Colon (tissue), 2 donors: Measurements from ENCODE around the gene TMEM30B.
"Not testable (repeated sequence)": the region's sequence is repeated elsewhere in the genome, so short reads cannot be mapped to it uniquely, and the experiment has no call there.

Experiments used
- FAIRE-seq: peaks from 2 replicates; lab custom pipeline; 2012; peaks lifted over from hg19 to GRCh38; lab: Jason Lieb, UNC
- donor health status: control.
- donor health status: control.

Gene TMEM30B

DNA sequence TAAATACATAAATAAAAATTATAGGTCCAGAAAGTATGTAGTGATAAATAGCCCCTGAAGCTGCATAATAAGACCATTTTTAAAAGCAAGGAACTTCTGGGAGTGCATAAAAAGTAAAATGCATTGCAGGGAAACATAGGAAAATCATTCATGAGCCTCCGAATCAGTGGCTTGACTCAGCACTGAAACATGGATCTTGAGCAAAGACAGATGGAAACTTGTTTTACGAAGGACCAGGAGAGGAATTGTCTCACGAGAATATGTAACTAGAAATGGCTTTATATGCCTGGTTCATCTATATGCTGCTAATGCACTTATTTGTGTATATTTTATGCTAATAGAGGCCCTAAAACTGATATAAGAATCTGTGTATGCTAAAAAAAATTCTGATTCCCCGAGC is 14.7 kb downstream of the TMEM30B start:
- no peak for FAIRE-seq

- no peak for FAIRE-seq
These were observed 16.5 kb downstream of the TMEM30B start for GRCh38 chr14:61264651-61265050.

DNA sequence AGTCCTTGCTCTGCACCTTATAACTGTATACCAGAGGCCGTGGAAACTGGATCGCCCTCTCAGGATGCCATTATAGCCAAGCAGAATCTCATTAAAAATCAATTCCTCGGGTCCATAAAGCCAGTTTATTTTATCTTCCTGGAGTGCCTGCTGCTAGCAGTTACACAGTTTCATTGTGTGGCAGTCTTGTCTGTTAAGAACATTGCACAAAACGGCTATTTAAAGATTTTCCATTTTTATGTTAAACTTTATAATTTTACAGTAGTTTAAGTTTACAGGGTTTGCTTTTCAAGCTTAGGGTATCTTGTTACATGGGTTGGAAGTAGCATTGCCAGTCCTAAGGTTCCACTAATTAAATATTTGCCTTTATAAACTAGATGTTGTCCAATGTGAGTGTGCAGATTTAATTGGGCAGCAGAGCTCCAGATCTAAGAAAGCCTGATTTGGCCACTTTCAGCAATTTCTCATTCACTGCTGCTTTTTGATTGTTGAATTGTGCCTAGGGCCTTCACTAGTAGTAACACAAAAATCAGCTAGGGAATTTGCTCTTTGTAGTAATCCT is 17.0 kb downstream of the TMEM30B start:
- no peak for FAIRE-seq

- FAIRE-seq = no peak
These were observed 19.1 kb downstream of the TMEM30B start for GRCh38 chr14:61262082-61262481.

DNA sequence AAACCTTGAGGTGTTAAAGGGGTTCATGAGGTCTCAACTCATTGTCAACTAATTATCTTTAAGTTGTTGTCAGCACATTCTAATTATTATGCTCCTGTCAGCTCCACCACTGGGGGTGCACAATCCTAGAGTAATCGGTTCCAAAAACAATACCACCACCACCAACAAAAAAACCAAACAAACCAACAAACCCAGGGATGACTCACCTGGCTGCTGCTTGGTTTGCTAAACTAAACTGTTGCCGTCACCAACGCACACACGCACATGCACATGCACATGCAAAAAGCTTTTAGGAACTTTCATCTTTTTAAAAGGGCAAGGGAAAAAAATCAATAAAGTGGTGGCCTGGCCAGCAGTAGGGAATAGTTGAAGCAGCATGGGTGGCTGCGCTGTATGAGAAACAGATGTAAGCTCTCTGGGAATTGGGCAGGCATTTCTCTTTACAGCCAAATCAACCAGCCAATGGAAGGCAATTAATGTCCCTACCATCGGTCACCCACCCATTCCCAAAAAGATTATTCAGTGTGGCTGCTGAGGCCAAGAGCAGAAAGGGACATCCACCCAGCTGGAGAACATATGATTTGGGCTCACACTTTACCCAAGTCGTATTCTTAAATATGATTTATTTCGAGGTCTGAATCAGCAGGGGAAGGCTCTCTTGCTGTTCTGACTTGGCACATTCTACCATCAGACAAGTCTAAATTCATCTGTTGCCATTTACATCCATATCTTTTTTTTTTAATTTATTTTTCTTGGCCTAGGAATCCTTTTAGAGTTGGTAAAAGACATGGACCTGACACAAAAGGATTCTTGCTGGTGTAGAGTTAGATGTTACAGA is 20.0 kb downstream of the TMEM30B start:
- no peak for FAIRE-seq

- FAIRE-seq = no peak
These were observed 22.2 kb downstream of the TMEM30B start for GRCh38 chr14:61258985-61259384.

- FAIRE-seq = no peak
These were observed 23.6 kb downstream of the TMEM30B start for GRCh38 chr14:61257469-61258057.

DNA sequence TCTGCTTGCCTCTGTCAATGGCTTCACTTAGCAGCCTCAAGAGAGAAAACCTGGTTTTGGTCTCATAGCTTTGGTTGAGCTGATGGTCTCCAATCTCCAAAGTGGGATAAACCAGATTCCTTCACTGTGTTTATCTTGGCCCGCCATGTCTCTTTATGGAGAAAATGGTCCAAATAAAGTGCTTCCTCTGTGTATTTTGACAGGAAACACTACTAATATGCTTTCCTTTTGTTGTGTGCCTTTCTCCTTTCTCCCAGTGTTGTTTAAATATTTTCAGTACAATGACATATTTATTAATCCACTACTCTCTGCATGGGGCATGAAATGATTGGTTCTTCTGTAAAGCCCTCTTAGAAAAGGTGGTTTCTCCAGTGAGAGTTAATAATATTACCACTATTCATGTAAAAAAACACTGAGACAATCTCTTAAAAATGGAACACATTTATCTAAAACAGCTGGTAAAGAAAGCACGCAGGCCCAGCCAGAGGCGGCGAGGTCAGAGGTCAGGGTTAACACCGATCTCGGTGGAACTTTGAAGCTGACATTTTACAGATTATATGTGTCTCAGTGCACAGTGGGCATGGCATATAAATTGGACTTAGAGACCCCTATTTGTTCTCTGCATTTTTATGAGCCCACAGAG is 24.2 kb downstream of the TMEM30B start:
- FAIRE-seq = no peak

DNA sequence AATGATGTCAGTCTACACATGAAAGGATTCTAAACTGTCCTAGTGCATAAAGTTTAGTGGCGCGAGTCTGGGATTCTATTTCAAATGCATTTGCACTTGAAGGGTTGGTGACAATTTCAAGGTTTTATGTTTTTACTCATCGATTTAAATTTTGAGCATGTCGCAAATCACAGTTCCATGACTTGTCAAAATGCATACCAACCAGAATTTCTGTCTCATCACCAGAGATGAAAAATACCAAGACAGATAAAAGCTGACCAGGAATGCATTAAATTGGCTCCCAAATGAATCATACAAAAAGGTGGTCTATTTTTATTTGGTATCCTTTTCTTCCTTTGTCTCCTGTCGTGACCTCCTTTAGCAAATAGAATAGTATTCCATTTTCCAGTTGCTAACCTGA is 25.2 kb downstream of the TMEM30B start:
- FAIRE-seq = no peak

DNA sequence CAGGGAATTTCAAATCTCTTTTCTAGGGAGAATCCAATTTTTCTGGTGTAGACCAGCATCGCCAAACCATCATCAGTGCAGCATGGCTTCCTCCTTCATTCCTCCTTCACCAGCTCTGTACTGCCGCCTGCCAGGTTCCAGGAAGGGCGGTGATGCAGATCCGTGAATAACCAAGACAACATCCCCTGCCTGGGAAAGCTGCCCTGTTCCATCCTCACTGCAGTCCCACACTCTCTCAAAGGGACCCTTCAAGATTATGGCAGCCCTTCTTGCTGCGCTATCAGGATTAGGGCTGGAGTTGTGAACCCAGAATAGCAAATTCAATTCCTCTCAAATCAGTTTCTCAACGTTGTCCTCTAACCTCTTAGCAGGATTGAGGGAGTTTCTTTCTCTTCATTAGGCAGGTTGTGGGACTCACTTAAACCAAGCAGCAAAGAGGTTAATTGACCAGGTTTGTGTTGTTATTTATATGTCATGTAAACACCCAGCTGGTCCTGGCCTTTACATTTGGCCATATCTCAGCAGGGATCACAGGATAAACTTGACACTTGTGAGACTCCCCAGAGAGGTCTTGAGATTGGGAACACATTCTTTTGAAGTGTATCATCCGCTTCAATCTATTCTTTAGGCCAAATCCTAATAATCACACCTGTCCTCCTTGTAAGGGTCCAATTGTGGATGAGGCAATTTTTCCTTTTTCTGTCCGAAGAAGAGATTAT is 26.2 kb downstream of the TMEM30B start:
- no peak for FAIRE-seq

DNA sequence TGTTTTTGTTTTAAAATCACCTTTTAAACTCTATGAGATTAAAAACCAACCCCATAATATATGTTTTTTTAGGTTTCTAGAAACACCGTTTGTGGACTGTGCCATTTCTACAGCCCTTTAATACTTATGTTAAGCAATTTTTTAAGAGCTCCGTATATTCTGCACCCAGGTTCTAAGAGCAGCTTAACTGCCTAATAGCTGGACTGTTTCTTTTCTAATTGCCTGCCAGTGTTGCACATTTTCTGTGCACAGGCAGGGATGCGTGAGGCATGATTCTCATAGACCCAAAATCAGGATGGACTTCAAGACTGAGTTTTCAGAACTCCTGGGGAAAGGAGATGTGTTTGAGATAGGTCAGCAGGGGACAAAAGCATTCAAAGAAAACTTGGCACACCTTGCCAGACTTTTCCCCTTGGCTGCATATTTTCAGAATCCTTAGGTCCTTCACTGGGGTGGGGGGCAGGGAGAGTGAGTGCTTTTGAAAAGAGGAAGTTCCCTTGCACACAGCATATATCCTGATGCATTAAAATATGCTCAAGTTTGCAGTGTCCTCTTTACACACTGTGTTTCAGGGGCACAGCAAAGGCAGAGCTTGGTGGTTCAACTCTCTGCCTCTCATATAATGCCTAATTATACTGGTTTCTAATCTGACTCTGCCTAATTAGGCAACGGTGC is 27.9 kb downstream of the TMEM30B start:
- FAIRE-seq = no peak

DNA sequence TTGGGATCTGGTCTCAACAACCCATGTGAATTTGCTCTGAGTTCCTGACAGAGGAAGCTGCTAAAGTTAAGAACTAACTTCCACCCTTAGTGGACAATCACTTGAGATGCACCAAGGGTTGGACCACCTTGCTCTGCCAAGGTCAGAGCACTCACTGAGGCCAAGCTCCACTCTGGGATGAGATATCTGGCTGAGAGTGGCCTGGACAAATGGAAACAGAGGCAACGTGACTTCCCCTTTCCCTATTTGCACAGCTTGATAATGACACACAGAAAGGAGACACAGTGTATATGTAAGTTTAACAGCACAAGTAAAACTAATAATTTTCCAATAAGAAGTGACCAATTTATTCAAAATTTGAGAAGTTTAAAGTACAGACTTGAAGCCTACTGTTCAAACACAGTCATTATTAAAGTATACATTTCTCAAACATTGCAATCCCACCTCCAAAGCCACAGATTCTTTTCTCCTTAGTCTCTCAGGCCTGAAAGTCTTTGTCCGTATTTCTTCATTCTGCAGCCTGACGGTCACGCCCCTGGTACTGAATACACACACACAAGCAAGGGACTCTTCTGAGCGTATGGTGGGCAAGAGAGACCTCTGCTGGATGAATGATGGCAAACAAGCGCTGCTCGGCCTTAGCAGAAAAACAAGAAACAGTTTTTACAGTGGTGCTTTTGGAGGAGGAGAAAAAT is 28.6 kb downstream of the TMEM30B start:
- no peak for FAIRE-seq

DNA sequence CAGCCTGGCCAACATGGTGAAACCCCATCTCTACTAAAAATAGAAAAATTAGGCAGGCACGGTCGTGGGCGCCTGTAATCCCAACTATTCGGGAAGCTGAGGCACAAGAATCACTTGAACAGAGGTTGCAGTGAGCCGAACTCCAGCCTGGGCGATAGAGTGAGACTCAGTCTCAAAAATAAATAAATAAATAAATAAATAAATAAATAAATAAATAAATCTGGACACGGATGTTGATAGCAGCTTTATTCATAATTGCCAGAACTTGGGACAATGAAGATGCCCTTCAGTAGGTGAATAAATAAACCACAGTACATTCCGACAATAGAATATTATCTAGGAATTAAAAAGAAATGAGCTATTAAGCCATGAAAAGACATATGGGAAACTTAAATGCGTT is 31.1 kb downstream of the TMEM30B start:
- FAIRE-seq = no peak

DNA sequence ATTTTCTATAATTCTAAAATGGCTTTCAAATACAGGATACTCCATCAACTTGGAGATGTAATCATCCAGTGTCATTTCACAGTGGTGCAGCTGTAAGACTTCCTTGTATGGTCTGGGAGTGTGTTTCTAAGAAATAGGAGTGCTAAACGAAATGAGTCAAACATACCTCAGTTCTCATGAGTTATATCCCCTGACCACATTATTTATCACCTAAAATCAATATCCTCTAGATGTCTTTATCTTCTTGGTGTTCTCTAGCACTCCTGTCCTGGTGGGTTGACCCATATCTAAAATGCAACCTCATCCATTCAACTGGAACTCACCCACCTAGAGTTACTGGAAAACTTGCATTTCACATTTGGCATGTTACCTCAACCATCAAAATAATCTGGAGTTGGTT is 33.2 kb downstream of the TMEM30B start:
- no peak for FAIRE-seq

DNA sequence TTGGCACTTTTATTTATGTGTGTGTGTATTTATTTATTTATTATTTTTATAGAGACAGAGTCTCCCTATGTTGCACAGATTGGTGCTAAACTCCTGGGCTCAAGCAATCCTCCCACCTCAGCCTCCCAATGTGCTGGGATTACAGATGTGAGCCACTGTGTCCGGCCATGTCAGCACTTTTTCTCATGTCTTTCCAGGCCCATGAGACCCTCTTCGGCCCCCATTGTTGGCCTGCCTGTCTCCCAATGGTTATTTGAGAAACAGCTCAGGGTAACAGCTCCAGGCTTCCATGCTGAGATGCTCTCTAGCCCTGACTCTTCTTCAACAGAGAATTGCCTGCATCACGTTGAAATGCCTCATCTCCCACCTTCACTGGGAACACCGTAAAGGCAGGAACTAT is 34.4 kb downstream of the TMEM30B start:
- no peak for FAIRE-seq

DNA sequence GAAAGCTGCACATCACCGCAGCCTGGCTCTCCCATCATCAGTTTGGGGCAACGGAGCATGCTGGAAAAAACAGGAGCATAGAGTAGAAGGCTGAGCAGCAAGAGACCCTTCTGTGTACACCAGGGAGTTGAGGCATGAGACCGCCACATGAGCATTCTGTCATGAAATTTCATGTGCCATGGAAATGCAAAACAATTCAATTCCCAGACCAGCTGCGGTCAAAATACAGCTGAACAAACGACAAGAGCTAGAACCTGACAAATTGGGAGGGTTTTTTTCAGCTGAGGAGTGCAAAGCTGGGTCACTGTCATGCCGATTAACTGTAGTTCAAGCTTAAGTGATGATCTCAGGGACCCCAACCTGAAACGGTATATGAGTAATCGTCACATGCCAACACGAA is 37.1 kb downstream of the TMEM30B start:
- FAIRE-seq = no peak

- FAIRE-seq = no peak
These were observed 40.9 kb downstream of the TMEM30B start for GRCh38 chr14:61240206-61240605.

- FAIRE-seq = not testable (repeated sequence)
These were observed 41.9 kb downstream of the TMEM30B start for GRCh38 chr14:61239285-61239684.

- FAIRE-seq = no peak
These were observed 42.4 kb downstream of the TMEM30B start for GRCh38 chr14:61238611-61239245.

GRCh38 chr14:61234215-61234916 is 46.8 kb downstream of the TMEM30B start:
- FAIRE-seq = no peak
